Measurements from ENCODE around the gene BARHL1.
A peak's percentile ranks its signal among the peaks of the same experiment; 100 is the strongest.

Gene BARHL1

GRCh38 chr9:132582276-132582785, at the start of gene BARHL1:
Gene BARHL1, plus strand, starts transcription at chr9:132582606. Its CDS starts 192 bp downstream, at chr9:132582798.
- no peak for DNase-seq (ENCODE audit: low spot score)

DNA sequence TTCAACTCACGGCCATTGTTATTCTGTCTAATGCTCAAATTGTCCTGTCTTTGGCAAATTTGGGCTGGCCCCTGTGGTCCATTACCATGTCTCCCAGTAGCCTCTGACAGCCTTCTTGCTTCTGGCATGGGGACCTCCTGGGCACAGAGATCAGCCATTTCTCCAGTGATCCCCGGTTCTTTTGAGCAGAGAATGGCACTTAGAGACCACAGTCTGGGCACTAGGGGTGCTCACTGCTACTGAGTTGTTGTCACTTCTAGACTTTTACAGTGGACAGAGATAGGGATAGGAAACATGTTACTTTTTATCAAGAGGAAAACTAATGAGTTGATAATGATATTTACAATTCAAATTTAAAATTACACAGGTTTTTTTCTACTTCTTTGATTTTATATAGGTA, 47.6 kb upstream of the BARHL1 start:
- no peak for DNase-seq (ENCODE audit: low spot score)

DNA sequence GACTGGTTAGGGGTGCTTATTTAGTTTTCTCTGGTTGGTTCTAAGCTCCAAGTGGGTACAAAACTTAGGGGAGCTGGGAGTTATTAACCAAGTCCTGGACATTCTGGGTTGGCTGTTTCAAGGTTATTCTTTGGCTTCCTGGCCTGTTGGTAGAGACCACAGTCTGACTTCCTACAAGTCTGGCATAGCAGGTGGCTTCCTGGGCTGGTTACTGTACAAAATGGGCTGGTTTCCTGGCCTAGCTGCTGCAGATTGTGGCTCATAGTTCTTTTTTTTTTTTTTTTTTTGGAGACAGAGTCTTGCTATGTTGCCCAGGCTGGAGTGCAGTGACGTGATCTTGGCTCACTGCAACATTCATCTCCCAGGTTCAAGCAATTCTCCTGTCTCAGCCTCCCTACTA, 46.3 kb upstream of the BARHL1 start:
- DNase-seq (ENCODE audit: low spot score) = no peak

DNA sequence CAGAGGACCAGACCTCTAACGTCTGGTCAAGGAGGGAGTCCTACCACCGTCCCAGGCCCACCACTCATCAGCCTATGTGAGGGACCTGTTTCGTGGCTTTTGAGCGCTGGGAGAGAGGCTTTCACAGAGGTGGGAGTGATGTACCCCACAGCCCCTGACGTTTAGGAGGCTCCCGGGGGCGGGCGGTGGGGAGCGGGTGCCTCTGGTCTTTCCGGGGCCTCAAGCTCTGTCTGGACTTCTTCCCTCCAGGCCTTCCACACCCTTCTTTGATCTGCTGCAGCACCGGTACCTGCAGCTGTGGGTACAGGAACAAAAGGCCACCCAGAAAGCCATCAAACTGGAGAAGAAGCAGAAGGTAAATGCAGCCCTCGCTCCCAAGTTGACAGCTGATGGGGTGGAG, 45.1 kb upstream of the BARHL1 start:
- DNase-seq (ENCODE audit: low spot score) = no peak

DNA sequence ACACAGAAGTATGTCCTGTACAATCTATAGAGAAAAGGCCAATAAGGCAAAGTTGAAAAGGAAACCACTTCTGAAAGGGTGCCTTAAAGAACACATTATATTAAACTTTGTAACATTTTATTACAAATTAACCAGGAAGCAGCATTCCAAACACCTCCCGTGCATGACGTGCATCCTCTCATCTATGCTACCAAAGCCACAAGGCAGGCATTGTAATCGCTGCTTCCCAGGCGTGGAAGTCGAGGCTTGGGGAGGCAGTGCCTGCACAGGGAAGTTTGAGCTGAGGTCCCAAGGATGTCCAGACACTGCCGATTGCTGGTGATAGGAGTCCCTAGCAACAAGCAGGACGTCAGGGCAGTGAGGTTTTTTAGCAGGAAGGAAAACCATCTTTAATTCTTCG, 44.3 kb upstream of the BARHL1 start:
- DNase-seq (ENCODE audit: low spot score) = peak; percentile 26

DNA sequence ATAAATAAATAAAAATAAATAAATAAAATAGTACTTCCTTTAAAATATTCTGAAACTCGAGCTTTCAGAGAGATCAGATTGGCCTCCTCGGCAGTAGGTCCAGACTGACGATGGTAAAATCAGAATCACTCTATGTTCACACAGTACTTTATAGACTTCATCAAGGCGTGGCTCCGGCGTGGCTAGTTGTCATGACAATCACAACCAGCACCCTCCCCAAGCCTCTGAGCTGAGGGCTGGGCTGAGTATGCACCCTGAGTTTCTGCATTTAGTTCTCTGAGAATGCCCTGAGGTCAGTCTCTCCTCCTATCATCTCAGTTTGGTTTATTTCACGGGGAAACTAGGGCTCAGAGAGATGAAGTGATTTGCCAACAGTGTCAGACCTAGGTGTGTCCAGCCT, 43.3 kb upstream of the BARHL1 start:
- DNase-seq (ENCODE audit: low spot score) = peak; percentile 27

DNA sequence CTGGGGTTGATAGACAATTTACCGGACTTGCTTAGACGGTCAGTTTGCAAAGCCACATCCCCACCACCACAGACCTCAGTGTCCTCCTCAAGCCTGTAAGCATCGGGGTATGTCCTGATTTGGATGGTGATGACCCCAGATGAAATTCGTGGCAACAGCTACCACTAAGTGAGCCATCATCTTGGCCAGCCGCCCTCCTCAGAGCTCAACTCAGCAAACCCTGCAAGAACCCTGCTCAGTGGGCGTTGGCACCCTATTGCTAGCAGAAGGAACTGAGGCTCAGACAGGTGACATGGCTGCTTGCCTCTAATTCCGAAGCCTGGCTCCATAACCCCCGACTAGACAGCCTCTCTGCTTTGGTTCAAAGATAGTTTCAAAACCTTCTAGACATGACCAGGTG, 41.4 kb upstream of the BARHL1 start:
- no peak for DNase-seq (ENCODE audit: low spot score)

- DNase-seq (ENCODE audit: low spot score) = no peak
Observed at GRCh38 chr9:132541870-132542830, 40.3 kb upstream of the BARHL1 start.

GRCh38 chr9:132543251-132543650, 39.2 kb upstream of the BARHL1 start:
- DNase-seq (ENCODE audit: low spot score) = no peak

GRCh38 chr9:132543960-132544359, 38.4 kb upstream of the BARHL1 start:
- DNase-seq (ENCODE audit: low spot score) = no peak

GRCh38 chr9:132545578-132545977, 36.8 kb upstream of the BARHL1 start:
- no peak for DNase-seq (ENCODE audit: low spot score)

- no peak for DNase-seq (ENCODE audit: low spot score)
Observed at GRCh38 chr9:132546148-132547051, 36.0 kb upstream of the BARHL1 start.

DNA sequence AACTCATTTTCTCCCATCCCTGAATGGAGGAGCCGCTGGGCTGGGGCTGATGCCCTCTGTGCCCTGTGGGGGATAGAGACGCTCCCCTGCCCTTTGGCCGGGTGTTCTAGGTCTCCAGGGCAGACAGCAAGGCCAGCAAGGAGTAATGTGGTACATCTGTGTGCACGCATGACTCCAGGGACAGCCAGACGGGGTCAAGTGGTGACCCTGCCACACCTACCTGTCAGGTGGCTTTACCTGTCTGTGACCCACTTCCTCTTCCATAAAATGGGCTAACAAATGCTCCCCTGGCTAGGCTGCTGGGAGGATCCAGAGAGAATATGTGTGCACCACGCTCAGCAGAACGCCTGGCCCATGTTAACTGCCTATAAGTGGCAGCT, 35.4 kb upstream of the BARHL1 start:
- DNase-seq (ENCODE audit: low spot score) = no peak

- no peak for DNase-seq (ENCODE audit: low spot score)
Observed at GRCh38 chr9:132547436-132547835, 35.0 kb upstream of the BARHL1 start.

DNA sequence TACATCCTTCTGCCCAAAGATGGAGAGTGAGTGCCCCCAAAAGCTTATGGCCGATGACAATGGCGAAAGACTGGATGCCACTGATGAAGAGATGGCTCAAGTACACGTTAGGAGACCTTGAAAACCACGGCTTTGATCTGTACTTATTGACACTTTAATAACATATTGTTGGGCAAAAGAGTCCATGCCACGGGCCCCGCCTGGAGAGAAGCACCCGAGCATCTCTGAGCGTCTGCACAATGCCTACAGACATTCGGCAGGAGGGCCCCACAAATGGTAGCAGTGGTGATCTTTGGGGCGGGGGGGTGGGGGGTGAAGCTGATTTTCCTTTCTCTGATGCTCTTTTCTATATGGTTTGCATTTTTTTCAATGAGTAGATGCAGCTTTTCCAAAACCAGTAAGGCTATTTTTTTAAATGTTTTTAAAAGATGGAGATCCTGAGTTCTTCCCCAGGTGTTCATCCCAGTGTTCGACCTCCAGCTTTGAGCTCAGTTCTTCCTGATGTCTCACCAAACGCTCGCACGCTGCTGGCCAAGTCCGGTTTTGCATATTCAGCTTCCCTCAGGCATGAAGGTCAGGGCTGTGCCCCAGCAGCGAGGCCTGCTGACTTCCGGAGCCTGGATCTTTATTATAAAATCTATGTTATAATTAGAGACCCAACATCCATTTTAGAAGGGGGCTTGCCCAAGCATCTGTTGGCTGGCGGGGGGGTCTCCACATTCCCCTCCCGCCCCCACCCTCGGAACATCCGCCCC, 34.3 kb upstream of the BARHL1 start:
- no peak for DNase-seq (ENCODE audit: low spot score)

DNA sequence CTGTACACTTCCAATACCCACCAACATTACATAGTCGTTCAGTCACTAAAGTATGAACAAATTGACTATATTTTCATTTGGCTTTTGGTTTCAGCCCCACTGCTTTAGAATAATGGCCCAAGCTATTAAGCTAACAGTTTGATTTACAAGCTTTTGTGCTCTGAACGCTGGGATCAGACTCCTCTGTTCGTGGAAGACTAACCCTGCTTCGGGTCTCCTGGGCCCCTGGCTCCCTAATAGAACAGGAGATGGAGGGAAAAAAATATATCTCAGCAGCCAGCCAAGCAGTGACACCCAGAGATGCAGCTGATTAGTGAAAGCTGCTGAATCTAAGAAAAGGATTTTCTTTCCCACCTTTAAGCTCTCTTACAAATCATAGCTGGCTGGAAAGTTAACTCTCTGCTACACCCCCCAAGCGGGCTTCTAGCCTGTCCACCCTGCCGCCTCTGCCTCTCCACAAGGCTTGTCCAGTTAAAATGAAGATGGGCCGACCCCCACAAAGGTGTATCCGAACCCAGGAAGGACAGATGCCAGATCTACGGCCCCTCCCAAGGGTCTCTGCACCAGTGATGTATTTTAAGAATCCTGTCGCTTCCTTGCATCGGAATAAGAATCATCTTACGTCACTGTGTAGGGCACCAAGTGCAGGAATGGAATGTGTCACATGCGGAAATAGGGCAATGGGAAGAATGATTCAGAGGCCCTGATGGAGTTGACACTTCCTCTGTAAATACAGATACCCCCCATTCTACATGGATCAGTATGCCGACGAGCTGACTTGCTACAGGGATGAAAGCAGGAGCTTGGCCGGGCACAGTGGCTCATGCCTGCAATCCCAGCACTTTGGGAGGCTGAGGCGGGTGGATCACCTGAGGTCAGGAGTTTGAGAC, 33.4 kb upstream of the BARHL1 start:
- DNase-seq (ENCODE audit: low spot score) = no peak

DNA sequence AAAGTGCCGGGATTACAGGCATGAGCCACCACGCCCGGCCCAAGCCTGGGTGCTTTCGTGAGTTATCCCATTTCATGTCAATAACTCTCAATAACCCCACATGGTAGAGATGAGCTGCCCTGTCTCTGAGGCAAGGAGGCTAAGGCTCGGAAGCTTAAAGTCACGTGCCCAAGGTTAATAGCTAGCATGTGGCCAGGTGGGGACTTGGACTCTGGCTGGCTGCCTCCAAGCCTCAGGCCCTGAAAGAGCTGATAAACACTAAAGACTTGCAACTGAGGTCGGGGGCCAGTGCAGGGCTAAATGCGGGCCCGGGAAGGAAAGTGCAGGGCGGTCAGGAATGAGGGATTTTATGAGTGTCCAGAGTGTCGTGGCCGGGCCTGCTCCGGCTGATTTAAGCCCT, 30.9 kb upstream of the BARHL1 start:
- DNase-seq (ENCODE audit: low spot score) = no peak

GRCh38 chr9:132552041-132552440, 30.4 kb upstream of the BARHL1 start:
- no peak for DNase-seq (ENCODE audit: low spot score)

DNA sequence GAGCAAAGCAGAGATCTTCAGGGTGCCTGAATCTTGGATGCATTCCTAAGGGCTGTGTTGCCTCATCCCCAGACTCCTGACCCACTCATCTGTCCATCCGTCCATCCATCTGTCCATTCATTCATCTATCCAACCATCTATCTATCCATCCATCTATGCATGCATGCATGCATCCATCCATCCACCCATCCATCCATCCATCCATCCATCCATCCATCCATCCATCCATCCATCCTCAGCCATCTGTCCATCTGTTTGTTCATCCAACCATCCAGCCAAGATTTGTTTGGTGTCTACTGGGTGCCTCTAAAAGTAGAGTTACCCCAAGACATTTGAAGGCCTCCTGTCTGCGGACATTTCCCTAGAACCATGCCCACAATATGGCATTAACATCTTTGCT, 27.7 kb upstream of the BARHL1 start:
- DNase-seq (ENCODE audit: low spot score) = no peak

GRCh38 chr9:132555528-132555927, 26.9 kb upstream of the BARHL1 start:
- DNase-seq (ENCODE audit: low spot score) = no peak

- no peak for DNase-seq (ENCODE audit: low spot score)
Observed at GRCh38 chr9:132556235-132556634, 26.2 kb upstream of the BARHL1 start.

Data from LoVo (cell line).